ENCODE measurements around the gene PLCL1. TPM values are rescaled to one million over a fixed set of nuclear protein-coding genes. Genes with fewer than 3 reads are reported as not detected.

PLCL1 gene
- total RNA-seq, 1 experiment from 2014 or later: 0.07 TPM

DNA sequence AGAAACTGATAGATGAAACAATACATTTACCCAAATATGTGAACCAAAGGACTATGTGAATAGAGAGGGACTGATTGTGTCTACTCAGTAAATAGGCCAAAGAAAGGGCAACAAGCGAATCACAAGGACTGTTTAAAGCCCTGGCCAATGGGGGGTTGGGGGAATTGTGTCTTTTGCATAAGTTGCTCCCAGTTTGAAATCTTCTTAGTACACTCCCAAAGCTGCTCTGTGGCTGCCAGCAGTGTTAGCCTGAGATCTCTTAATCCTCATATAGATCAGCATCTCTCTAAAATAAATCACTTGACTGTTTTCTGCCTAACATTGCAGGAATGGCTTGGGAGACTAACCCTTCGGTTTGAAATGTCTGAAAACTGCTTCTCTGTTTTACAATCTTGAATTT, 236.4 kb downstream of the PLCL1 start:
- H3K9ac ChIP-seq (ENCODE audit: low read length): no peak overlapping the region
- H3K4me1 ChIP-seq (ENCODE audit: control insufficient read depth in 1 of 2, insufficient read depth in 2 of 2, low read length in 2 of 2): no peaks in the 10 kb centered on the region
- no peaks in the 10 kb centered on the region for H4K20me1 ChIP-seq (ENCODE audit: insufficient read depth)
- DNase-seq (ENCODE audit: low read depth, low spot score) (no peak), ATAC-seq (no peak)
- no peaks in the 10 kb centered on the region for H3K79me2 ChIP-seq (ENCODE audit: insufficient read depth, low read length)
- ChIA-PET RAD21 (ENCODE audit: low non-redundant PET in 1 of 2, low total read pairs in 2 of 2, uncharacterized antibody in 2 of 2, unreplicated experiment in 2 of 2) (no interaction called here), CTCF (no interaction called here), POLR2A (no interaction called here)
- BruUV-seq (replicated peaks): no TSS peak
- H3K27me3 ChIP-seq (ENCODE audit: insufficient read depth, low read length): peaks cover 47% of the 10 kb centered on the region
- H3K9me3 ChIP-seq (ENCODE audit: control insufficient read depth in 1 of 2, insufficient read depth in 1 of 2, low read depth in 1 of 2, low read length in 2 of 2): no peaks in the 10 kb centered on the region
- no peak overlapping the region for H3K4me3 ChIP-seq (replicated peaks in 1 of 2; ENCODE audit: low read depth in 1 of 2, low read length in 2 of 2)
- H2AFZ ChIP-seq (ENCODE audit: low read depth, low read length, poor library complexity, severe bottlenecking): no peak overlapping the region
- intact Hi-C loops (cut with micrococcal nuclease): no loop called here
- no peaks in the 10 kb centered on the region for H3K36me3 ChIP-seq (ENCODE audit: control insufficient read depth in 1 of 2, insufficient read depth in 2 of 2, low read length in 2 of 2)
- H3K9me2 ChIP-seq (ENCODE audit: insufficient read depth): no peaks in the 10 kb centered on the region
- TF ChIP-seq POLR2A (IDR thresholded peaks at IDR 0.05; ENCODE audit: borderline replicate concordance, extremely low read depth, insufficient read depth, insufficient read length) (no peak), SP1 (IDR thresholded peaks at IDR 0.05; ENCODE audit: low read depth) (no peak), POLR2AphosphoS5 (IDR thresholded peaks at IDR 0.05; ENCODE audit: low read depth, low read length) (no peak), TCF7L2 (IDR thresholded peaks at IDR 0.05; ENCODE audit: borderline replicate concordance, extremely low read depth, insufficient read depth, insufficient read length) (no peak), JUND (IDR thresholded peaks at IDR 0.05) (no peak), SRF (IDR thresholded peaks at IDR 0.05; ENCODE audit: low read depth) (no peak), CBX3 (IDR thresholded peaks at IDR 0.05; ENCODE audit: low read depth) (no peak)
- TF ChIP-seq, protein P1, sequence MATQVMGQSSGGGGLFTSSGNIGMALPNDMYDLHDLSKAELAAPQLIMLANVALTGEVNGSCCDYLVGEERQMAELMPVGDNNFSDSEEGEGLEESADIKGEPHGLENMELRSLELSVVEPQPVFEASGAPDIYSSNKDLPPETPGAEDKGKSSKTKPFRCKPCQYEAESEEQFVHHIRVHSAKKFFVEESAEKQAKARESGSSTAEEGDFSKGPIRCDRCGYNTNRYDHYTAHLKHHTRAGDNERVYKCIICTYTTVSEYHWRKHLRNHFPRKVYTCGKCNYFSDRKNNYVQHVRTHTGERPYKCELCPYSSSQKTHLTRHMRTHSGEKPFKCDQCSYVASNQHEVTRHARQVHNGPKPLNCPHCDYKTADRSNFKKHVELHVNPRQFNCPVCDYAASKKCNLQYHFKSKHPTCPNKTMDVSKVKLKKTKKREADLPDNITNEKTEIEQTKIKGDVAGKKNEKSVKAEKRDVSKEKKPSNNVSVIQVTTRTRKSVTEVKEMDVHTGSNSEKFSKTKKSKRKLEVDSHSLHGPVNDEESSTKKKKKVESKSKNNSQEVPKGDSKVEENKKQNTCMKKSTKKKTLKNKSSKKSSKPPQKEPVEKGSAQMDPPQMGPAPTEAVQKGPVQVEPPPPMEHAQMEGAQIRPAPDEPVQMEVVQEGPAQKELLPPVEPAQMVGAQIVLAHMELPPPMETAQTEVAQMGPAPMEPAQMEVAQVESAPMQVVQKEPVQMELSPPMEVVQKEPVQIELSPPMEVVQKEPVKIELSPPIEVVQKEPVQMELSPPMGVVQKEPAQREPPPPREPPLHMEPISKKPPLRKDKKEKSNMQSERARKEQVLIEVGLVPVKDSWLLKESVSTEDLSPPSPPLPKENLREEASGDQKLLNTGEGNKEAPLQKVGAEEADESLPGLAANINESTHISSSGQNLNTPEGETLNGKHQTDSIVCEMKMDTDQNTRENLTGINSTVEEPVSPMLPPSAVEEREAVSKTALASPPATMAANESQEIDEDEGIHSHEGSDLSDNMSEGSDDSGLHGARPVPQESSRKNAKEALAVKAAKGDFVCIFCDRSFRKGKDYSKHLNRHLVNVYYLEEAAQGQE (IDR thresholded peaks at IDR 0.05; ENCODE audit: low read depth): no peak
- TF ChIP-seq, protein P2, sequence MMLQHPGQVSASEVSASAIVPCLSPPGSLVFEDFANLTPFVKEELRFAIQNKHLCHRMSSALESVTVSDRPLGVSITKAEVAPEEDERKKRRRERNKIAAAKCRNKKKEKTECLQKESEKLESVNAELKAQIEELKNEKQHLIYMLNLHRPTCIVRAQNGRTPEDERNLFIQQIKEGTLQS (IDR thresholded peaks at IDR 0.05): no peak
- H3K4me2 ChIP-seq (ENCODE audit: low read length): no peak overlapping the region
- no peak overlapping the region for H3K27ac ChIP-seq (ENCODE audit: low read depth, low read length)

All from HCT116 (cell line).